Body of pancreas (tissue), 4 donors: ENCODE results near the gene QRFPR. TPM values are rescaled to one million over a fixed set of nuclear protein-coding genes. Genes with fewer than 3 reads are reported as not detected.
A peak's percentile ranks its signal among the peaks of the same experiment; 100 is the strongest.
"Not testable (repeated sequence)": the region's sequence is repeated elsewhere in the genome, so short reads cannot be mapped to it uniquely, and the experiment has no call there.

ENCODE experiments used
- ATAC-seq: fragments of 150-250 bp; one replicate; pipeline ENCODE4 v1.9.1; 2016
- DNase-seq, 4 donors: peaks; one replicate each; pipeline ENCODE4 v3.0.0-alpha.2; 2019
- H3K27ac ChIP-seq, 4 donors: fragments of 200-600 bp; sonication (generic); 1 replicate in 3 of 4; 2 replicates in 1 of 4; pipeline versions ENCODE4 v1.5.1 to v1.6.1; 2016 to 2019; ENCODE audit warnings: mild to moderate bottlenecking in 1 of 4, mixed read lengths in 1 of 4, moderate library complexity in 1 of 4
- H3K27me3 ChIP-seq, 2 donors: fragments of 200-600 bp; sonication (generic); one replicate each; pipeline ENCODE4 v1.6.0; 2016; ENCODE audit warnings: mild to moderate bottlenecking in 1 of 2
- H3K36me3 ChIP-seq, 2 donors: fragments of 200-600 bp; sonication (generic); replicated peaks in 1 of 2; 2 replicates each; pipeline ENCODE4 v1.5.1; 2016; ENCODE audit warnings: low read depth in 2 of 2; ENCODE audit not compliant: insufficient read depth in 1 of 2
- H3K4me1 ChIP-seq: fragments of 200-600 bp; sonication (generic); one replicate; pipeline ENCODE4 v1.6.0; 2016
- H3K4me3 ChIP-seq, 2 donors: fragments of 200-600 bp; sonication (generic); 1 replicate in 1 of 2; 2 replicates in 1 of 2; pipeline ENCODE4 v1.5.1; 2016 to 2019
- H3K9me3 ChIP-seq, 3 donors: fragments of 200-600 bp; sonication (generic); 1 replicate in 2 of 3; 2 replicates in 1 of 3; pipeline ENCODE4 v1.5.1; 2016
- CTCF ChIP-seq, 7 experiments: fragments of 450-650 bp in 4 of 7; fragments of 200-600 bp in 3 of 7; sonication (generic) in 3 of 7; IDR thresholded peaks; one replicate each; pipeline ENCODE4 v1.5.1; 2016 to 2019; ENCODE audit warnings: antibody characterized with exemption in 7 of 7
- POLR2A ChIP-seq, 3 donors: fragments of 450-650 bp; IDR thresholded peaks; one replicate each; pipeline ENCODE4 v1.6.1; 2016; ENCODE audit warnings: antibody characterized with exemption in 3 of 3, mild to moderate bottlenecking in 2 of 3
- WGBS, 2 donors: methylation state at CpG; one replicate each; pipeline ENCODE4 v1.1.5; 2017; 5-methylcytosine and 5-hydroxymethylcytosine counted together
- intact Hi-C: fragments of 100-400 bp; cut with DNase I; formaldehyde crosslinking; loops from one replicate; pipeline ENCODE4 v1.15.1; 2023
- total RNA-seq, 2 donors: library from RNA; depleted of rRNA; stranded (reverse); fragments of >200 nt; gene quantifications; one replicate each; pipeline ENCODE4 v1.1.0, GENCODE V29; 2016

Gene QRFPR
- not detected for total RNA-seq

GRCh38 chr4:121380776-121381462 lies at the start of gene QRFPR:
Gene QRFPR (minus strand): TSS chr4:121381018. CDS start chr4:121380647, 371 bp downstream.
- Histone ChIP-seq H3K9me3 (no peaks in the 10 kb centered on the region), H3K27ac (no peak within 1 kb of the TSS), H3K27me3 (no peaks in the 10 kb centered on the region), H3K4me1 (peaks cover 10% of the 10 kb centered on the region), H3K36me3 (no peaks in the 10 kb centered on the region), H3K4me3 (no peak within 1 kb of the TSS)
- DNase-seq (no peak), ATAC-seq (no peak)
- no peak for TF ChIP-seq CTCF (IDR thresholded peaks at IDR 0.05)
- no peak for TF ChIP-seq POLR2A (IDR thresholded peaks at IDR 0.05)
- 7 to 45% methylated on average over 4 to 35 of the region's 35 CpGs for WGBS, 2 donors
- intact Hi-C loops: no loop called here

- no peak overlapping the region for H3K4me3 ChIP-seq
- TF ChIP-seq CTCF (IDR thresholded peaks at IDR 0.05) (no peak), POLR2A (IDR thresholded peaks at IDR 0.05) (no peak)
- no peaks in the 10 kb centered on the region for H3K36me3 ChIP-seq
- H3K4me1 ChIP-seq: no peaks in the 10 kb centered on the region
- DNase-seq (no peak), ATAC-seq (no peak)
- H3K27me3 ChIP-seq: no peaks in the 10 kb centered on the region
- WGBS, 2 donors: 47 to 48% methylated on average over 2 of the region's 2 CpGs
- H3K9me3 ChIP-seq: no peaks in the 10 kb centered on the region
- H3K27ac ChIP-seq: no peak overlapping the region
- intact Hi-C loops: no loop called here
Measured at GRCh38 chr4:121428721-121429120, 47.9 kb upstream of the QRFPR start.

- no peak for TF ChIP-seq POLR2A (IDR thresholded peaks at IDR 0.05)
- TF ChIP-seq CTCF (IDR thresholded peaks at IDR 0.05): peak in 1 of 7 experiments; percentile 8
- Histone ChIP-seq H3K4me3 (no peak overlapping the region), H3K9me3 (no peaks in the 10 kb centered on the region), H3K36me3 (no peaks in the 10 kb centered on the region), H3K27me3 (no peaks in the 10 kb centered on the region), H3K27ac (no peak overlapping the region), H3K4me1 (no peaks in the 10 kb centered on the region)
- ATAC-seq: no peak
- no peak for DNase-seq
- intact Hi-C loops: no loop called here
- whole genome bisulfite sequencing, 2 donors: 38% methylated on average over 4 of the region's 4 CpGs
Measured at GRCh38 chr4:121421594-121421993, 40.8 kb upstream of the QRFPR start.

- H3K9me3 ChIP-seq: peaks cover 0 to 7% (median 0%) of the 10 kb centered on the region in 3 donors
- DNase-seq: no peak
- TF ChIP-seq POLR2A (IDR thresholded peaks at IDR 0.05) (no peak), CTCF (IDR thresholded peaks at IDR 0.05) (no peak)
- no peaks in the 10 kb centered on the region for H3K36me3 ChIP-seq
- intact Hi-C loops: no loop called here
- H3K27ac ChIP-seq: no peak overlapping the region
- no peaks in the 10 kb centered on the region for H3K4me1 ChIP-seq
- 23 to 34% methylated on average over 2 of the region's 2 CpGs for WGBS, 2 donors
- H3K4me3 ChIP-seq: no peak overlapping the region
- no peaks in the 10 kb centered on the region for H3K27me3 ChIP-seq
- no peak for ATAC-seq
Measured at GRCh38 chr4:121411151-121411744, 30.4 kb upstream of the QRFPR start.

- ATAC-seq, H3K27ac ChIP-seq, H3K36me3 ChIP-seq, H3K4me3 ChIP-seq, H3K4me1 ChIP-seq, H3K27me3 ChIP-seq, DNase-seq, H3K9me3 ChIP-seq, intact Hi-C loops: not testable (repeated sequence)
- 36 to 38% methylated on average over 2 of the region's 2 CpGs for WGBS, 2 donors
Measured at GRCh38 chr4:121408567-121408966, 27.7 kb upstream of the QRFPR start.
